ENCODE data around the gene WDR49. TPM values are rescaled to one million over a fixed set of nuclear protein-coding genes. Genes with fewer than 3 reads are reported as not detected.
"Not testable (repeated sequence)": the region's sequence is repeated elsewhere in the genome, so short reads cannot be mapped to it uniquely, and the experiment has no call there.

Gene WDR49
- total and polyA plus RNA-seq, 5 experiments from 2014 or later: 0.42 to 1.4 TPM; not detected in 3

- Mint-ChIP-seq H3K27me3 (peaks cover 2 to 9% (median 5%) of the 10 kb centered on the region in 5 donors), H3K9me3 (peaks cover 0 to 13% (median 5%) of the 10 kb centered on the region in 9 donors), H3K27ac (no peak overlapping the region), H3K4me3 (no peak overlapping the region), H3K36me3 (peaks cover 0 to 4% (median 0%) of the 10 kb centered on the region in 3 donors), H3K4me1 (peaks cover 0 to 2% (median 0%) of the 10 kb centered on the region in 4 donors)
- POLR2A ChIA-PET: no interaction called here
- ATAC-seq: no peak
- DNase-seq: no peak
Observed at GRCh38 chr3:167662919-167663400, 9.2 kb upstream of the WDR49 start.

- peaks cover 0 to 10% (median 1%) of the 10 kb centered on the region in 4 donors for H3K4me1 Mint-ChIP-seq
- ATAC-seq (no peak), DNase-seq (no peak)
- no peaks in the 10 kb centered on the region for H3K9me3 Mint-ChIP-seq
- no peak overlapping the region for H3K27ac Mint-ChIP-seq
- H3K36me3 Mint-ChIP-seq: peaks cover 0 to 4% (median 0%) of the 10 kb centered on the region in 3 donors
- peaks cover 8 to 17% (median 9%) of the 10 kb centered on the region in 5 donors for H3K27me3 Mint-ChIP-seq
- H3K4me3 Mint-ChIP-seq: no peak overlapping the region
- POLR2A ChIA-PET: no interaction called here
Observed at GRCh38 chr3:167657684-167658225, 4.0 kb upstream of the WDR49 start.

GRCh38 chr3:167656821-167657220 lies 3.1 kb upstream of the WDR49 start:
- DNase-seq (no peak), ATAC-seq (no peak)
- Mint-ChIP-seq H3K36me3 (peaks cover 0 to 4% (median 0%) of the 10 kb centered on the region in 3 donors), H3K27ac (no peak overlapping the region), H3K27me3 (peaks cover 8 to 17% (median 9%) of the 10 kb centered on the region in 5 donors), H3K9me3 (no peaks in the 10 kb centered on the region), H3K4me3 (no peak overlapping the region), H3K4me1 (peaks cover 0 to 10% (median 1%) of the 10 kb centered on the region in 4 donors)
- POLR2A ChIA-PET: no interaction called here

GRCh38 chr3:167653155-167653554 lies 587 bp downstream of the WDR49 start:
- peaks cover 0 to 4% (median 0%) of the 10 kb centered on the region in 3 donors for H3K36me3 Mint-ChIP-seq
- POLR2A ChIA-PET: no interaction called here
- H3K4me3 Mint-ChIP-seq: peak overlapping the region in 1 of 10 donors; percentile 3
- H3K4me1 Mint-ChIP-seq: peaks cover 5 to 29% (median 13%) of the 10 kb centered on the region in 4 donors
- DNase-seq (no peak), ATAC-seq (no peak)
- H3K27me3 Mint-ChIP-seq: peaks cover 4 to 10% (median 7%) of the 10 kb centered on the region in 5 donors
- no peaks in the 10 kb centered on the region for H3K9me3 Mint-ChIP-seq
- H3K27ac Mint-ChIP-seq: no peak overlapping the region

- H3K36me3 Mint-ChIP-seq: peaks cover 0 to 4% (median 0%) of the 10 kb centered on the region in 3 donors
- POLR2A ChIA-PET: no interaction called here
- peaks cover 2 to 29% (median 13%) of the 10 kb centered on the region in 4 donors for H3K4me1 Mint-ChIP-seq
- no peak overlapping the region for H3K27ac Mint-ChIP-seq
- no peaks in the 10 kb centered on the region for H3K27me3 Mint-ChIP-seq
- no peak overlapping the region for H3K4me3 Mint-ChIP-seq
- no peaks in the 10 kb centered on the region for H3K9me3 Mint-ChIP-seq
- no peak for ATAC-seq
- DNase-seq: no peak
Observed at GRCh38 chr3:167651826-167652225, 1.9 kb downstream of the WDR49 start.

- POLR2A ChIA-PET: no interaction called here
- DNase-seq (no peak), ATAC-seq (no peak)
- Mint-ChIP-seq H3K4me3 (peak overlapping the region in 1 of 10 donors; percentile 24), H3K27me3 (peaks cover 0 to 6% (median 0%) of the 10 kb centered on the region in 5 donors), H3K9me3 (peaks cover 0 to 10% (median 4%) of the 10 kb centered on the region in 9 donors), H3K27ac (no peak overlapping the region), H3K4me1 (peaks cover 2 to 29% (median 13%) of the 10 kb centered on the region in 4 donors), H3K36me3 (peaks cover 2 to 5% (median 3%) of the 10 kb centered on the region in 3 donors)
Observed at GRCh38 chr3:167650459-167650858, 3.3 kb downstream of the WDR49 start.

- H3K4me3 Mint-ChIP-seq: no peak overlapping the region
- DNase-seq (no peak), ATAC-seq (no peak)
- POLR2A ChIA-PET: no interaction called here
- peaks cover 2 to 4% (median 2%) of the 10 kb centered on the region in 3 donors for H3K36me3 Mint-ChIP-seq
- peaks cover 0 to 11% (median 7%) of the 10 kb centered on the region in 9 donors for H3K9me3 Mint-ChIP-seq
- H3K27ac Mint-ChIP-seq: no peak overlapping the region
- H3K4me1 Mint-ChIP-seq: peaks cover 2 to 29% (median 13%) of the 10 kb centered on the region in 4 donors
- peaks cover 0 to 7% (median 0%) of the 10 kb centered on the region in 5 donors for H3K27me3 Mint-ChIP-seq
Observed at GRCh38 chr3:167649746-167650145, 4.0 kb downstream of the WDR49 start.

- ATAC-seq: no peak
- no peak overlapping the region for H3K4me3 Mint-ChIP-seq
- H3K36me3 Mint-ChIP-seq: peaks cover 2 to 8% (median 2%) of the 10 kb centered on the region in 3 donors
- H3K9me3 Mint-ChIP-seq: peaks cover 0 to 26% (median 9%) of the 10 kb centered on the region in 9 donors
- no peak overlapping the region for H3K27ac Mint-ChIP-seq
- POLR2A ChIA-PET: no interaction called here
- peaks cover 0 to 17% (median 4%) of the 10 kb centered on the region in 5 donors for H3K27me3 Mint-ChIP-seq
- DNase-seq: no peak
- peaks cover under 1 to 2% (median under 1%) of the 10 kb centered on the region in 4 donors for H3K4me1 Mint-ChIP-seq
Observed at GRCh38 chr3:167644611-167645010, 9.1 kb downstream of the WDR49 start.

GRCh38 chr3:167631471-167631870 lies 22.3 kb downstream of the WDR49 start:
- POLR2A ChIA-PET: no interaction called here
- no peak overlapping the region for H3K27ac Mint-ChIP-seq
- ATAC-seq: no peak

GRCh38 chr3:167626490-167626889 lies 27.3 kb downstream of the WDR49 start:
- Mint-ChIP-seq H3K4me3 (no peak overlapping the region), H3K27me3 (peaks cover 0 to 11% (median 5%) of the 10 kb centered on the region in 5 donors), H3K9me3 (no peaks in the 10 kb centered on the region), H3K36me3 (no peaks in the 10 kb centered on the region), H3K27ac (no peak overlapping the region), H3K4me1 (no peaks in the 10 kb centered on the region)
- POLR2A ChIA-PET: no interaction called here
- DNase-seq: no peak
- ATAC-seq: no peak

More at GRCh38 chr3:167631471-167631870, 22.3 kb downstream of the WDR49 start:
- no peak for DNase-seq
- H3K4me3 Mint-ChIP-seq: no peak overlapping the region
- peaks cover 0 to 5% (median 0%) of the 10 kb centered on the region in 9 donors for H3K9me3 Mint-ChIP-seq
- peaks cover 0 to 3% (median 0%) of the 10 kb centered on the region in 5 donors for H3K27me3 Mint-ChIP-seq
- no peaks in the 10 kb centered on the region for H3K4me1 Mint-ChIP-seq
- no peaks in the 10 kb centered on the region for H3K36me3 Mint-ChIP-seq

GRCh38 chr3:167615030-167615429 lies 38.7 kb downstream of the WDR49 start:
- Mint-ChIP-seq H3K36me3 (no peaks in the 10 kb centered on the region), H3K27ac (no peak overlapping the region), H3K4me3 (no peak overlapping the region), H3K9me3 (no peaks in the 10 kb centered on the region), H3K4me1 (no peaks in the 10 kb centered on the region), H3K27me3 (peaks cover 0 to 5% (median 4%) of the 10 kb centered on the region in 5 donors)
- POLR2A ChIA-PET: no interaction called here
- ATAC-seq (no peak), DNase-seq (no peak)

- POLR2A ChIA-PET, H3K4me1 Mint-ChIP-seq, H3K4me3 Mint-ChIP-seq, H3K27ac Mint-ChIP-seq, H3K9me3 Mint-ChIP-seq, ATAC-seq, DNase-seq, H3K36me3 Mint-ChIP-seq, H3K27me3 Mint-ChIP-seq: not testable (repeated sequence)
Observed at GRCh38 chr3:167614196-167614595, 39.5 kb downstream of the WDR49 start.

GRCh38 chr3:167611718-167612117 lies 42.0 kb downstream of the WDR49 start:
- H3K4me3 Mint-ChIP-seq: no peak overlapping the region
- POLR2A ChIA-PET: no interaction called here
- H3K4me1 Mint-ChIP-seq: no peaks in the 10 kb centered on the region
- H3K27ac Mint-ChIP-seq: no peak overlapping the region
- ATAC-seq (no peak), DNase-seq (no peak)
- peaks cover 0 to 16% (median 4%) of the 10 kb centered on the region in 5 donors for H3K27me3 Mint-ChIP-seq
- H3K9me3 Mint-ChIP-seq: no peaks in the 10 kb centered on the region
- no peaks in the 10 kb centered on the region for H3K36me3 Mint-ChIP-seq
